ENCODE measurements around the gene KIF12. TPM values are rescaled to one million over a fixed set of nuclear protein-coding genes. Genes with fewer than 3 reads are reported as not detected.

The KIF12 gene
- total and polyA plus RNA-seq, 2 donors (not counting 1 experiment from before 2014, with no cell fraction given) = not detected

- H4K20me1 ChIP-seq (ENCODE audit: control insufficient read depth, insufficient read depth, low read length, poor library complexity, severe bottlenecking) = no peaks in the 10 kb centered on the region
- ChIA-PET POLR2A (no interaction called here), CTCF (interaction anchor here (0.5 kb wide), 1 partner anchor 1163 kb away, joined by 3 read pairs; no protein-coding TSS in a partner anchor)
- no peak overlapping the region for H3K4me3 Mint-ChIP-seq
- no peaks in the 10 kb centered on the region for H3K4me1 ChIP-seq (ENCODE audit: control insufficient read depth in 2 of 2, insufficient read depth in 2 of 2, low read length in 2 of 2)
- no peaks in the 10 kb centered on the region for H3K9me3 ChIP-seq (ENCODE audit: control extremely low read depth in 1 of 3, control insufficient read depth in 2 of 3, insufficient read depth in 1 of 3, low read length in 2 of 3)
- no peaks in the 10 kb centered on the region for H3K9me3 Mint-ChIP-seq (ENCODE audit: insufficient read depth)
- intact Hi-C loops (cut with micrococcal nuclease) = no loop called here
- DNase-seq = no peak
- 75% methylated on average over 8 of the region's 9 CpGs for WGBS (ENCODE audit: insufficient coverage)
- H3K4me2 ChIP-seq (replicated peaks; ENCODE audit: low read depth, low read length, poor library complexity, severe bottlenecking) = no peak overlapping the region
- no peak overlapping the region for H2AFZ ChIP-seq (ENCODE audit: insufficient read depth, low read depth, low read length, poor library complexity, severe bottlenecking)
- TF ChIP-seq EZH2 (IDR thresholded peaks at IDR 0.05; ENCODE audit: borderline replicate concordance, insufficient read depth, low read depth, low read length, poor library complexity, severe bottlenecking) (no peak), CTCF (IDR thresholded peaks at IDR 0.05) (no peak)
- ATAC-seq (ENCODE audit: low read depth) = no peak
- no peak overlapping the region for H3K27ac ChIP-seq (ENCODE audit: low read length in 2 of 2)
- H3K9ac ChIP-seq (ENCODE audit: low read length) = no peak overlapping the region
- H3K4me3 ChIP-seq (ENCODE audit: control extremely low read depth in 1 of 5, extremely low read depth in 1 of 5, insufficient read depth in 1 of 5, low read depth in 2 of 5, low read length in 4 of 5) = no peak overlapping the region
- peaks cover 22% of the 10 kb centered on the region for H3K27me3 Mint-ChIP-seq
- no peaks in the 10 kb centered on the region for H3K36me3 ChIP-seq (replicated peaks in 1 of 2; ENCODE audit: control extremely low read depth in 1 of 2, control insufficient read depth in 1 of 2, extremely low read depth in 1 of 2, insufficient read depth in 2 of 2, low read length in 1 of 2)
- H3K27ac Mint-ChIP-seq = no peak overlapping the region
- H3K27me3 ChIP-seq (replicated peaks in 1 of 4; ENCODE audit: control extremely low read depth in 1 of 4, control insufficient read depth in 3 of 4, insufficient read depth in 4 of 4, low read length in 3 of 4) = peaks cover 0 to 3% (median 0%) of the 10 kb centered on the region in 4 experiments
- H3K4me1 Mint-ChIP-seq = peaks cover 5% of the 10 kb centered on the region
- H3K79me2 ChIP-seq (ENCODE audit: control insufficient read depth, insufficient read depth, low read length) = no peaks in the 10 kb centered on the region
Measured at GRCh38 chr9:114060711-114061110, 38.4 kb downstream of the KIF12 start.

- H3K27ac Mint-ChIP-seq = no peak overlapping the region
- ATAC-seq (ENCODE audit: low read depth) = no peak
- no peak overlapping the region for H3K4me3 Mint-ChIP-seq
- Histone ChIP-seq H3K4me3 (ENCODE audit: control extremely low read depth in 1 of 5, extremely low read depth in 1 of 5, insufficient read depth in 1 of 5, low read depth in 2 of 5, low read length in 4 of 5) (no peak overlapping the region), H3K36me3 (replicated peaks in 1 of 2; ENCODE audit: control extremely low read depth in 1 of 2, control insufficient read depth in 1 of 2, extremely low read depth in 1 of 2, insufficient read depth in 2 of 2, low read length in 1 of 2) (no peaks in the 10 kb centered on the region), H3K4me1 (ENCODE audit: control insufficient read depth in 2 of 2, insufficient read depth in 2 of 2, low read length in 2 of 2) (no peaks in the 10 kb centered on the region), H3K9me3 (ENCODE audit: control extremely low read depth in 1 of 3, control insufficient read depth in 2 of 3, insufficient read depth in 1 of 3, low read length in 2 of 3) (no peaks in the 10 kb centered on the region), H3K9ac (ENCODE audit: low read length) (no peak overlapping the region), H3K27me3 (replicated peaks in 1 of 4; ENCODE audit: control extremely low read depth in 1 of 4, control insufficient read depth in 3 of 4, insufficient read depth in 4 of 4, low read length in 3 of 4) (peaks cover 0 to 3% (median 0%) of the 10 kb centered on the region in 4 experiments), H4K20me1 (ENCODE audit: control insufficient read depth, insufficient read depth, low read length, poor library complexity, severe bottlenecking) (no peaks in the 10 kb centered on the region), H2AFZ (ENCODE audit: insufficient read depth, low read depth, low read length, poor library complexity, severe bottlenecking) (no peak overlapping the region), H3K4me2 (replicated peaks; ENCODE audit: low read depth, low read length, poor library complexity, severe bottlenecking) (no peak overlapping the region), H3K27ac (ENCODE audit: low read length in 2 of 2) (no peak overlapping the region), H3K79me2 (ENCODE audit: control insufficient read depth, insufficient read depth, low read length) (no peaks in the 10 kb centered on the region)
- no peak for TF ChIP-seq EZH2 (IDR thresholded peaks at IDR 0.05; ENCODE audit: borderline replicate concordance, insufficient read depth, low read depth, low read length, poor library complexity, severe bottlenecking)
- TF ChIP-seq CTCF (IDR thresholded peaks at IDR 0.05) = no peak
- CTCF ChIA-PET = no interaction called here
- intact Hi-C loops (cut with micrococcal nuclease) = no loop called here
- no peaks in the 10 kb centered on the region for H3K9me3 Mint-ChIP-seq (ENCODE audit: insufficient read depth)
- POLR2A ChIA-PET = no interaction called here
- DNase-seq = no peak
- H3K4me1 Mint-ChIP-seq = peaks cover 5% of the 10 kb centered on the region
- H3K27me3 Mint-ChIP-seq = peaks cover 22% of the 10 kb centered on the region
- 97% methylated on average over 5 of the region's 8 CpGs for WGBS (ENCODE audit: insufficient coverage)
Measured at GRCh38 chr9:114060070-114060469, 39.0 kb downstream of the KIF12 start.
